Measurements from ENCODE around the gene CPEB1. TPM values are rescaled to one million over a fixed set of nuclear protein-coding genes. Genes with fewer than 3 reads are reported as not detected.
A peak's percentile ranks its signal among the peaks of the same experiment; 100 is the strongest.

The CPEB1 gene
- total and polyA plus RNA-seq, 8 donors, result 1.3 to 5.0 (median 3.0) TPM

DNA sequence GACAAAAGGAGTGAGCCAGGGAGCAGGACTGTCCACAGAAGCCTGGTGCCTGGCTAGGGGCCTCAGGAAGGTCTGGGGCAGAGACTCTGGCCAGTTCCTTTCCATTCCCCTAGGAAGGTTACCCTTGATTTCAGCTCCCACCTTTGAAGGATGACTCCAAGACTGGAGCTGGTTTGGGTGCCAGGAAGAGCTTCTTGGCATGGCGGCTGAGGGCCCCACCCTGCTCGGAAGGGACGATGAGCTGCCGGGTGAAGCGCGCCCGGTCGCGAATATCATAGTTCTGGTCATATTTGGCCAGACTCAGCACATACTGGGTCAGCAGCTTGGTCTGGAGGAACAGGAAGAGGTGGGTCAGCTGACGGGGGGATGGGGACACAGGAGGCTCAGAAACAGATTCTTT lies 19.4 kb upstream of the CPEB1 start:
- H3K36me3 ChIP-seq, result no peaks in the 10 kb centered on the region
- H3K27me3 ChIP-seq, result peaks cover 0 to 20% of the 10 kb centered on the region in 2 donors
- DNase-seq (no peak), ATAC-seq (no peak)
- H3K4me3 ChIP-seq, result no peak overlapping the region
- no peak overlapping the region for H3K27ac ChIP-seq
- H3K4me1 ChIP-seq, result no peaks in the 10 kb centered on the region
- TF ChIP-seq, protein P1, sequence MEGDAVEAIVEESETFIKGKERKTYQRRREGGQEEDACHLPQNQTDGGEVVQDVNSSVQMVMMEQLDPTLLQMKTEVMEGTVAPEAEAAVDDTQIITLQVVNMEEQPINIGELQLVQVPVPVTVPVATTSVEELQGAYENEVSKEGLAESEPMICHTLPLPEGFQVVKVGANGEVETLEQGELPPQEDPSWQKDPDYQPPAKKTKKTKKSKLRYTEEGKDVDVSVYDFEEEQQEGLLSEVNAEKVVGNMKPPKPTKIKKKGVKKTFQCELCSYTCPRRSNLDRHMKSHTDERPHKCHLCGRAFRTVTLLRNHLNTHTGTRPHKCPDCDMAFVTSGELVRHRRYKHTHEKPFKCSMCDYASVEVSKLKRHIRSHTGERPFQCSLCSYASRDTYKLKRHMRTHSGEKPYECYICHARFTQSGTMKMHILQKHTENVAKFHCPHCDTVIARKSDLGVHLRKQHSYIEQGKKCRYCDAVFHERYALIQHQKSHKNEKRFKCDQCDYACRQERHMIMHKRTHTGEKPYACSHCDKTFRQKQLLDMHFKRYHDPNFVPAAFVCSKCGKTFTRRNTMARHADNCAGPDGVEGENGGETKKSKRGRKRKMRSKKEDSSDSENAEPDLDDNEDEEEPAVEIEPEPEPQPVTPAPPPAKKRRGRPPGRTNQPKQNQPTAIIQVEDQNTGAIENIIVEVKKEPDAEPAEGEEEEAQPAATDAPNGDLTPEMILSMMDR (IDR thresholded peaks at IDR 0.05), result no peak
- H3K9me3 ChIP-seq, result no peaks in the 10 kb centered on the region
- intact Hi-C loops (cut with DNase I), result no loop called here

GRCh38 chr15:82664021-82664420 lies 16.9 kb upstream of the CPEB1 start:
- TF ChIP-seq, protein P1 (IDR thresholded peaks at IDR 0.05), result no peak
- H3K4me1 ChIP-seq, result no peaks in the 10 kb centered on the region
- H3K36me3 ChIP-seq, result no peaks in the 10 kb centered on the region
- intact Hi-C loops (cut with DNase I), result no loop called here
- H3K9me3 ChIP-seq, result no peaks in the 10 kb centered on the region
- H3K27me3 ChIP-seq, result peaks cover 0 to 20% of the 10 kb centered on the region in 2 donors
- no peak overlapping the region for H3K27ac ChIP-seq
- DNase-seq (no peak), ATAC-seq (no peak)
- H3K4me3 ChIP-seq, result no peak overlapping the region

DNA sequence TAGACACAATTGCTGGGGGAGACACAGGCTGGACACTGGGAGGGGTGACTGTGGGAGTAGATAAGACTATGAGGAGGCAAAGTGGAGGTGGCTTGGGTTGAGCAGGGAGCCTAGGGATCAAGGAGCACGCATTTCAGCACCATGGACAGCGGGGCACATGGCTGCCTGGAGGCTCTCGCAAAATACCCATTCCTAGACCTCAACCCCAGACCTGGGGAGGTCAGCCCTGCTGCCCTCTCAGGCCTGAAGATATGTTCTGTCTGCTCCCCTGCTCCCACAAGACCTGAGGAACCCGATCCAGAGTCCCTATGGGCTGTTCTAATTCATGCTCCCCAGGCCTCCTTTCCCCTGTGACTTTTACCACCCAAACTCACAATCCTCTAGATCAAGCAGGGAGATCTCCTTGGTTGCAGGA lies 16.0 kb upstream of the CPEB1 start:
- ATAC-seq (peak; percentile 72), DNase-seq (peak in 2 of 4 donors; percentile 50 to 69)
- H3K4me1 ChIP-seq, result no peaks in the 10 kb centered on the region
- H3K36me3 ChIP-seq, result no peaks in the 10 kb centered on the region
- H3K27ac ChIP-seq, result no peak overlapping the region
- TF ChIP-seq, protein P1 (IDR thresholded peaks at IDR 0.05), result no peak
- no peak overlapping the region for H3K4me3 ChIP-seq
- peaks cover 0 to 20% of the 10 kb centered on the region in 2 donors for H3K27me3 ChIP-seq
- no peaks in the 10 kb centered on the region for H3K9me3 ChIP-seq
- intact Hi-C loops (cut with DNase I), result no loop called here

DNA sequence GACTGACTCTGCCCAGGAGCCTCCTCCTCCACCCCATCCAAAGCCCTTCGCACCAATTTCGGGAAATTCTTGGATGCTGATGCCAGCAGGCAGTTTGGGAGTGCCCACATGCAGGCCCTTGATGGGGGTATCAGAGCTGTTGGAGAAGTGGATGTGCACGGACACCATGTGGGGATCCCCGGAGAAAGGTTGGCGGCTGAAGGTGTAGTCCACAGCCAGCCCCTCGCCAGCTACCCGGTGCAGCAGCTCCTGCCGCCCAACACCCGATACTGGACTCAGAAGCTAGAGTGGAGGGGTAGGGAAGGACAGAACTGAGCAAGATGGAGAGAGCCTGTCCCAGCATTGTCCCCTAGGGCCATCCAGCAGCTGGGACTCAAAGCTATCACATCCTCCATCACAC lies 15.5 kb upstream of the CPEB1 start:
- ATAC-seq (no peak), DNase-seq (no peak)
- Histone ChIP-seq H3K9me3 (no peaks in the 10 kb centered on the region), H3K36me3 (no peaks in the 10 kb centered on the region), H3K4me3 (no peak overlapping the region), H3K27ac (no peak overlapping the region), H3K4me1 (no peaks in the 10 kb centered on the region), H3K27me3 (peaks cover 0 to 20% of the 10 kb centered on the region in 2 donors)
- intact Hi-C loops (cut with DNase I), result no loop called here
- TF ChIP-seq, protein P1 (IDR thresholded peaks at IDR 0.05), result no peak

- no peak for DNase-seq
- TF ChIP-seq, protein P1 (IDR thresholded peaks at IDR 0.05), result no peak
- Histone ChIP-seq H3K27me3 (peaks cover 0 to 20% of the 10 kb centered on the region in 2 donors), H3K27ac (no peak overlapping the region), H3K4me1 (no peaks in the 10 kb centered on the region), H3K4me3 (no peak overlapping the region), H3K36me3 (no peaks in the 10 kb centered on the region), H3K9me3 (no peaks in the 10 kb centered on the region)
- intact Hi-C loops (cut with DNase I), result no loop called here
- no peak for ATAC-seq
Measured at GRCh38 chr15:82660378-82660777, 13.2 kb upstream of the CPEB1 start.
